A673 (cell line): ENCODE measurements around the gene SMIM24. TPM values are rescaled to one million over a fixed set of nuclear protein-coding genes. Genes with fewer than 3 reads are reported as not detected.

Experiments used
- BruUV-seq: library from RNA; stranded (reverse); fragments of 400-500 nt; replicated peaks from 2 replicates; lab custom pipeline; 2021; lab: Mats Ljungman, UMichigan
- CTCF ChIA-PET: fragments of 300-600 bp; sonication (Branson Sonifier 250); formaldehyde crosslinking; loops from one replicate; lab custom pipeline; 2022; ENCODE audit warnings: antibody characterized with exemption; lab: Charles Lee
- POLR2A ChIA-PET: fragments of 300-600 bp; sonication (Branson Sonifier 250); formaldehyde crosslinking; loops from one replicate; lab custom pipeline; 2022; ENCODE audit warnings: antibody characterized with exemption; ENCODE audit not compliant: low non-redundant PET; lab: Charles Lee
- DNase-seq: peaks from one replicate; pipeline ENCODE4 v3.0.0-alpha.2; 2015; ENCODE audit warnings: low spot score
- H3K27ac ChIP-seq: fragments of 200-600 bp; sonication (generic); 2 replicates; pipeline ENCODE4 v1.5.1; 2016; ENCODE audit warnings: mixed run types, low read depth, mild to moderate bottlenecking, mixed read lengths, antibody characterized with exemption, low read length; ENCODE audit not compliant: poor library complexity, severe bottlenecking
- H3K27me3 ChIP-seq: fragments of 200-600 bp; sonication (generic); replicated peaks from 2 replicates; pipeline ENCODE4 v1.6.1; 2017; ENCODE audit warnings: mixed run types, low read depth, mild to moderate bottlenecking, mixed read lengths, antibody characterized with exemption, low read length; ENCODE audit not compliant: insufficient read depth, poor library complexity
- H3K36me3 ChIP-seq: fragments of 200-600 bp; sonication (generic); 2 replicates; pipeline ENCODE4 v1.6.1; 2016; ENCODE audit warnings: mixed run types, mild to moderate bottlenecking, mixed read lengths, antibody characterized with exemption, low read length; ENCODE audit not compliant: insufficient read depth, poor library complexity, severe bottlenecking
- H3K4me1 ChIP-seq: fragments of 200-600 bp; sonication (generic); 2 replicates; pipeline ENCODE4 v1.6.1; 2017; ENCODE audit warnings: mixed run types, mild to moderate bottlenecking, mixed read lengths, antibody characterized with exemption, low read length; ENCODE audit not compliant: insufficient read depth, poor library complexity, severe bottlenecking
- H3K4me3 ChIP-seq: fragments of 200-600 bp; sonication (generic); 2 replicates; pipeline ENCODE4 v1.5.1; 2016; ENCODE audit warnings: low read depth, mixed run types, mild to moderate bottlenecking, mixed read lengths, low read length; ENCODE audit not compliant: poor library complexity, severe bottlenecking
- H3K9me3 ChIP-seq: fragments of 200-600 bp; sonication (generic); 2 replicates; pipeline ENCODE4 v1.6.1; 2016; ENCODE audit warnings: mixed run types, low read depth, mild to moderate bottlenecking, mixed read lengths, antibody characterized with exemption, low read length; ENCODE audit not compliant: poor library complexity, severe bottlenecking
- CTCF ChIP-seq: fragments of 300-800, 200-600 bp; sonication (generic); conservative IDR thresholded peaks from 2 replicates; pipeline ENCODE4 v1.5.1; 2017; ENCODE audit warnings: low read depth, mild to moderate bottlenecking, antibody characterized with exemption, low read length, moderate library complexity, mixed read lengths
- EZH2 ChIP-seq: fragments of 200-600 bp; sonication (generic); IDR thresholded peaks from 2 replicates; pipeline ENCODE4 v1.6.1; 2017; ENCODE audit warnings: borderline replicate concordance, low read depth, mild to moderate bottlenecking, mixed read lengths, antibody characterized with exemption, low read length; ENCODE audit not compliant: poor library complexity, severe bottlenecking
- intact Hi-C: fragments of 100-400 bp; cut with micrococcal nuclease; formaldehyde crosslinking; loops from one replicate; pipeline ENCODE4 v1.10.0; 2022; ENCODE audit not compliant: unreplicated experiment
- total RNA-seq: library from RNA; stranded (reverse); gene quantifications from 2 replicates; pipeline ENCODE4 v1.2.3, GENCODE V29; 2021

Gene SMIM24
- total RNA-seq, 1 experiment from 2014 or later: not detected

DNA sequence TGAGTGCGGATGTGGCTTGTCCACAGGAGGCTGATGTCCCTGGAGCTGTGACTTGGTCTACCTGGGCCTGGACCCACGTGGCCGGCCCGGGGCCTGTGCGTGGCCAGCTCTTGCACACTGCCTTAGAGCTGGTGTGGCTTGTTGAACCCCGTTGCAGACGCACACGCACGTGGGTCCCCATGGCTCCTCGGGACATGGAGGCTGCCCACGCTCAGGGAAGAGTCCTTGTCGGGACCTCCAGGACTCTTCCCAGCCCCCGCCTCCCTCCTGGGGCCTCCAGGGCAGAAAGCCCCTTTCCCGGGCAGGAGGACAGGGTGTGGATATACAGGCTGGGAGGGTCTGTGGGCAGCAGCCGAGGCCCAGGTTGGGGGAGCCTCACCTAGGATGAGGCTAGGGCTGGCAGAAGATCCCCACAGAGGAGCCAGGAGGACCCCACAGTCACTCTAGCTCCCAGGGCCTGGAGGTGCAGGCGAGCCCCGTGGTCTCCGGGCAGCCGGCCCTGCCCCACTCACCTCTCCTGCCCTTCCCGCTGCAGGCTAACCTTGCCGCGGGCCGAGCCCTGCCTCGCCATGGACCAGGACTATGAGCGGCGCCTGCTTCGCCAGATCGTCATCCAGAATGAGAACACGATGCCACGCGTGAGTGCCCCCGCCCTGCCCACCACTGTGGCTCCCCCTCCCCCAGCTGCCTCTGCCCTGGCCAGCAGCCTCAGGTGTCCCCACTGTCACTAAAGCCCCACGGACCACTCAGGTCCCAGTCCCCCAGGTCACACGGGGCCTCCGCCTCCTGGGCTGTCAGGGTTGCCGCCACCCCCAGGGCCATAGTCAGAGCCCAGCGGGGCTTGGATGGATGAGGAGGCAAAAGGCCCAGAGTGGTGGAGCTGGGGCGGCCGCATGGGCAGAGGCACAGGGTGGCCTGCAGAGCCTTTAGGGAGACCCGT lies 42.4 kb upstream of the SMIM24 start:
- H3K36me3 ChIP-seq: peaks cover 41% of the 10 kb centered on the region
- ChIA-PET CTCF (no interaction called here), POLR2A (no interaction called here)
- no peak overlapping the region for H3K27ac ChIP-seq
- H3K4me3 ChIP-seq: no peak overlapping the region
- BruUV-seq: no TSS peak
- intact Hi-C loops: no loop called here
- TF ChIP-seq EZH2 (no peak), CTCF (no peak)
- H3K27me3 ChIP-seq: no peaks in the 10 kb centered on the region
- no peak for DNase-seq
- H3K4me1 ChIP-seq: no peaks in the 10 kb centered on the region
- H3K9me3 ChIP-seq: no peaks in the 10 kb centered on the region

- DNase-seq: no peak
- Histone ChIP-seq H3K27me3 (no peaks in the 10 kb centered on the region), H3K9me3 (no peaks in the 10 kb centered on the region), H3K4me3 (no peak overlapping the region), H3K36me3 (peaks cover 27% of the 10 kb centered on the region), H3K27ac (no peak overlapping the region), H3K4me1 (no peaks in the 10 kb centered on the region)
- POLR2A ChIA-PET: no interaction called here
- CTCF ChIA-PET: no interaction called here
- TF ChIP-seq EZH2: no peak
- no peak for TF ChIP-seq CTCF
- intact Hi-C loops: no loop called here
- no TSS peak for BruUV-seq
Measured at GRCh38 chr19:3521104-3521445, 40.8 kb upstream of the SMIM24 start.

- intact Hi-C loops: no loop called here
- peaks cover 23% of the 10 kb centered on the region for H3K36me3 ChIP-seq
- H3K27me3 ChIP-seq: no peaks in the 10 kb centered on the region
- no peak overlapping the region for H3K4me3 ChIP-seq
- no peak for DNase-seq
- no peak for TF ChIP-seq CTCF
- TF ChIP-seq EZH2: no peak
- POLR2A ChIA-PET: no interaction called here
- no peak overlapping the region for H3K27ac ChIP-seq
- H3K4me1 ChIP-seq: no peaks in the 10 kb centered on the region
- H3K9me3 ChIP-seq: no peaks in the 10 kb centered on the region
- no TSS peak for BruUV-seq
- CTCF ChIA-PET: no interaction called here
Measured at GRCh38 chr19:3520166-3521103, 40.1 kb upstream of the SMIM24 start.
